ENCODE results near the gene SMOC2. TPM values are rescaled to one million over a fixed set of nuclear protein-coding genes. Genes with fewer than 3 reads are reported as not detected.

Gene SMOC2
- polyA plus RNA-seq, 1 donor (not counting 4 experiments of a cell fraction or from before 2014, with no cell fraction given): 1.1 TPM

DNA sequence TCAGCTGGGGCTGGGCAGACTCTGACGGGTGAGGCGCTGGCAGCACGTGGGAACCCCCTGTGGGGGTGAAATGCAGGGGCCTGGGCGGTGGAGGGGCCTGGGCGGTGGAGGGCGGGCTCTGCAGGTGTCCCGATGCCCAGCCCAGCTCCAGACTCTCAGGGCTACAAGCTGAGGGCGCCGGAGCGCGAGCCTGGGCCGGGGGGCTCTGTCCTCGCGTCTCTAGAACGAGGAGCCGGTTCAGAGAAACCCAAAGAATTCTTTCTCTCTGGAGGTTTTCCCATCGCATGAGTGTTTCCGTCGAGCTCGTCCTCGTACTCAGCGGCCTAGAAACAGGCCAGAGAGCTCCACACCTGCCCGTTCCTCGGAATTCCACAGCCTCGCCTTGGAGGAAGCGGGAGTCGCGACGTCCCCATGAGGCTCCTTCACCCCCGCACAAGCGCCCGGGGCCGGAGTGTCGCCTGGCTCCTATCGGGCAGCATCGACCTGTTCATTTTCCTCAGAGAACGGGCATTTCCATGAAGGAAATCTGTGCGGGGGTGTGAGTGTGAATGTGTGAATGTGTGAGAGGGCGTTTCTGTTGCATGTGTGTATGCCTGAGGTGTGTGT lies 76.9 kb downstream of the SMOC2 start:
- Histone ChIP-seq H3K4me2 (ENCODE audit: control insufficient read depth, extremely low read depth, insufficient read depth, low read depth, low read length) (no peak overlapping the region), H4K20me1 (ENCODE audit: control insufficient read depth, extremely low read depth, insufficient read depth, low read length) (no peaks in the 10 kb centered on the region), H3K36me3 (ENCODE audit: control insufficient read depth in 2 of 2, extremely low read depth in 1 of 2, insufficient read depth in 2 of 2, low read length in 2 of 2) (no peaks in the 10 kb centered on the region), H3K27me3 (ENCODE audit: control insufficient read depth, extremely low read depth, insufficient read depth, low read length) (no peaks in the 10 kb centered on the region), H2AFZ (ENCODE audit: control insufficient read depth, low read length) (no peak overlapping the region), H3K4me1 (ENCODE audit: control insufficient read depth, extremely low read depth, insufficient read depth, low read length) (no peaks in the 10 kb centered on the region), H3K4me3 (ENCODE audit: control insufficient read depth in 2 of 3, extremely low read depth in 1 of 3, insufficient read depth in 2 of 3, low read depth in 1 of 3, low read length in 3 of 3) (no peak overlapping the region), H3K9ac (ENCODE audit: control insufficient read depth, extremely low read depth, insufficient read depth, low read length) (no peak overlapping the region), H3K9me3 (ENCODE audit: control insufficient read depth, low read depth, low read length) (peaks cover 10% of the 10 kb centered on the region), H3K79me2 (ENCODE audit: control insufficient read depth, insufficient read depth, low read length) (no peaks in the 10 kb centered on the region), H3K9me1 (ENCODE audit: control insufficient read depth, extremely low read depth, insufficient read depth, low read length) (no peaks in the 10 kb centered on the region), H3K27ac (ENCODE audit: control insufficient read depth, insufficient read depth, low read length) (no peak overlapping the region)
- no peak for DNase-seq (ENCODE audit: low read depth, low spot score)
- no peak for TF ChIP-seq EZH2 (IDR thresholded peaks at IDR 0.05; ENCODE audit: low read length)
- TF ChIP-seq, protein P1, sequence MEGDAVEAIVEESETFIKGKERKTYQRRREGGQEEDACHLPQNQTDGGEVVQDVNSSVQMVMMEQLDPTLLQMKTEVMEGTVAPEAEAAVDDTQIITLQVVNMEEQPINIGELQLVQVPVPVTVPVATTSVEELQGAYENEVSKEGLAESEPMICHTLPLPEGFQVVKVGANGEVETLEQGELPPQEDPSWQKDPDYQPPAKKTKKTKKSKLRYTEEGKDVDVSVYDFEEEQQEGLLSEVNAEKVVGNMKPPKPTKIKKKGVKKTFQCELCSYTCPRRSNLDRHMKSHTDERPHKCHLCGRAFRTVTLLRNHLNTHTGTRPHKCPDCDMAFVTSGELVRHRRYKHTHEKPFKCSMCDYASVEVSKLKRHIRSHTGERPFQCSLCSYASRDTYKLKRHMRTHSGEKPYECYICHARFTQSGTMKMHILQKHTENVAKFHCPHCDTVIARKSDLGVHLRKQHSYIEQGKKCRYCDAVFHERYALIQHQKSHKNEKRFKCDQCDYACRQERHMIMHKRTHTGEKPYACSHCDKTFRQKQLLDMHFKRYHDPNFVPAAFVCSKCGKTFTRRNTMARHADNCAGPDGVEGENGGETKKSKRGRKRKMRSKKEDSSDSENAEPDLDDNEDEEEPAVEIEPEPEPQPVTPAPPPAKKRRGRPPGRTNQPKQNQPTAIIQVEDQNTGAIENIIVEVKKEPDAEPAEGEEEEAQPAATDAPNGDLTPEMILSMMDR (optimal IDR thresholded peaks at IDR 0.05 in 1 of 3, IDR thresholded peaks at IDR 0.05 in 1 of 3, conservative IDR thresholded peaks at IDR 0.05 in 1 of 3; ENCODE audit: extremely low read depth in 1 of 3, insufficient read depth in 2 of 3, low read length in 3 of 3): no peak
- no peak for FAIRE-seq
- dilution Hi-C loops (cut with MboI; ENCODE audit: extremely low pct_ligation_motif_present, low sequenced_read_pairs): no loop called here

DNA sequence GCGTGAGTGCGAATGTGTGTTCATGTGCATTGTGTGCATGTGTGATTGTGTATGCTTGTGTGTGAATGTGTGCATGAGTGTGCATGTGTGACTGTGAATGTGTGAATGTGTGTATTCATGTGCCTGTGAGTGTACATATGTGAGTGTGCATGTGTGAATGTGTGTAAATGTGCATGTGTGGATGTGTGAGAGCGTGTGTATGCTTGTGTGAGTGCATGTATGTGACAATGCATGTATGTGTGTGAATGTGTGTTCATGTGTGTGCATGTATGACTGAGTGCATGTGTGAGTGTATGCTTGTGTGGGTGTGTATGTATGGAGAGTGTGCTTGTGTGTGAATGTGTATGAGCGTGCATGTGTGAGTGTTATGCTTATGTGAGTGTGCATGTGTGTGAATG lies 77.4 kb downstream of the SMOC2 start:
- peaks cover 10% of the 10 kb centered on the region for H3K9me3 ChIP-seq (ENCODE audit: control insufficient read depth, low read depth, low read length)

More for the DNA sequence above, 77.4 kb downstream of the SMOC2 start:
- Histone ChIP-seq H3K27me3 (ENCODE audit: control insufficient read depth, extremely low read depth, insufficient read depth, low read length) (no peaks in the 10 kb centered on the region), H2AFZ (ENCODE audit: control insufficient read depth, low read length) (no peak overlapping the region), H3K9ac (ENCODE audit: control insufficient read depth, extremely low read depth, insufficient read depth, low read length) (no peak overlapping the region), H3K4me1 (ENCODE audit: control insufficient read depth, extremely low read depth, insufficient read depth, low read length) (no peaks in the 10 kb centered on the region), H4K20me1 (ENCODE audit: control insufficient read depth, extremely low read depth, insufficient read depth, low read length) (no peaks in the 10 kb centered on the region), H3K9me1 (ENCODE audit: control insufficient read depth, extremely low read depth, insufficient read depth, low read length) (no peaks in the 10 kb centered on the region), H3K36me3 (ENCODE audit: control insufficient read depth in 2 of 2, extremely low read depth in 1 of 2, insufficient read depth in 2 of 2, low read length in 2 of 2) (no peaks in the 10 kb centered on the region), H3K27ac (ENCODE audit: control insufficient read depth, insufficient read depth, low read length) (no peak overlapping the region), H3K4me3 (ENCODE audit: control insufficient read depth in 2 of 3, extremely low read depth in 1 of 3, insufficient read depth in 2 of 3, low read depth in 1 of 3, low read length in 3 of 3) (no peak overlapping the region), H3K4me2 (ENCODE audit: control insufficient read depth, extremely low read depth, insufficient read depth, low read depth, low read length) (no peak overlapping the region), H3K79me2 (ENCODE audit: control insufficient read depth, insufficient read depth, low read length) (no peaks in the 10 kb centered on the region)
- no peak for FAIRE-seq
- TF ChIP-seq, protein P1 (optimal IDR thresholded peaks at IDR 0.05 in 1 of 3, IDR thresholded peaks at IDR 0.05 in 1 of 3, conservative IDR thresholded peaks at IDR 0.05 in 1 of 3; ENCODE audit: extremely low read depth in 1 of 3, insufficient read depth in 2 of 3, low read length in 3 of 3): no peak
- no peak for TF ChIP-seq EZH2 (IDR thresholded peaks at IDR 0.05; ENCODE audit: low read length)
- dilution Hi-C loops (cut with MboI; ENCODE audit: extremely low pct_ligation_motif_present, low sequenced_read_pairs): no loop called here
- DNase-seq (ENCODE audit: low read depth, low spot score): no peak
